Measurements from ENCODE around the gene OR2B6.
"Not testable (repeated sequence)": the region's sequence is repeated elsewhere in the genome, so short reads cannot be mapped to it uniquely, and the experiment has no call there.

GRCh38 chr6:27929930-27930329 lies 27.1 kb upstream of the OR2B6 start:
- TF ChIP-seq CTCF (IDR thresholded peaks at IDR 0.05; ENCODE audit: low read depth, low read length); POLR2A (IDR thresholded peaks at IDR 0.05; ENCODE audit: extremely low read depth, insufficient read length): not testable (repeated sequence)

Measured in NB4 (cell line).